Effector memory CD4-positive, alpha-beta T cell (primary cell): ENCODE results near the gene GLIS2.

Source experiments
- DNase-seq, 3 donors: peaks; one replicate each; pipeline ENCODE4 v3.0.0-alpha.2; 2020
- H3K27ac ChIP-seq: 2 replicates; pipeline ENCODE4 v1.7.0; 2013; ENCODE audit warnings: mild to moderate bottlenecking, low read length, moderate library complexity; ENCODE audit not compliant: insufficient read depth, poor library complexity, severe bottlenecking
- H3K27me3 ChIP-seq: replicated peaks from 2 replicates; pipeline ENCODE4 v1.7.0; 2013; ENCODE audit warnings: mild to moderate bottlenecking, low read length; ENCODE audit not compliant: insufficient read depth, control insufficient read depth, poor library complexity, severe bottlenecking
- H3K36me3 ChIP-seq: 2 replicates; pipeline ENCODE4 v1.7.0; 2013; ENCODE audit warnings: mild to moderate bottlenecking, low read length, moderate library complexity; ENCODE audit not compliant: control insufficient read depth, insufficient read depth
- H3K4me1 ChIP-seq: 2 replicates; pipeline ENCODE4 v1.7.0; 2013; ENCODE audit warnings: low read length, mild to moderate bottlenecking; ENCODE audit not compliant: control insufficient read depth, insufficient read depth, poor library complexity, severe bottlenecking
- H3K4me3 ChIP-seq: 2 replicates; pipeline ENCODE4 v1.7.0; 2013; ENCODE audit warnings: low read length, low read depth, mild to moderate bottlenecking; ENCODE audit not compliant: insufficient read depth, poor library complexity, severe bottlenecking
- H3K9me3 ChIP-seq: 2 replicates; pipeline ENCODE4 v1.7.0; 2013; ENCODE audit warnings: mild to moderate bottlenecking, low read length, moderate library complexity; ENCODE audit not compliant: control insufficient read depth

Gene GLIS2

DNA sequence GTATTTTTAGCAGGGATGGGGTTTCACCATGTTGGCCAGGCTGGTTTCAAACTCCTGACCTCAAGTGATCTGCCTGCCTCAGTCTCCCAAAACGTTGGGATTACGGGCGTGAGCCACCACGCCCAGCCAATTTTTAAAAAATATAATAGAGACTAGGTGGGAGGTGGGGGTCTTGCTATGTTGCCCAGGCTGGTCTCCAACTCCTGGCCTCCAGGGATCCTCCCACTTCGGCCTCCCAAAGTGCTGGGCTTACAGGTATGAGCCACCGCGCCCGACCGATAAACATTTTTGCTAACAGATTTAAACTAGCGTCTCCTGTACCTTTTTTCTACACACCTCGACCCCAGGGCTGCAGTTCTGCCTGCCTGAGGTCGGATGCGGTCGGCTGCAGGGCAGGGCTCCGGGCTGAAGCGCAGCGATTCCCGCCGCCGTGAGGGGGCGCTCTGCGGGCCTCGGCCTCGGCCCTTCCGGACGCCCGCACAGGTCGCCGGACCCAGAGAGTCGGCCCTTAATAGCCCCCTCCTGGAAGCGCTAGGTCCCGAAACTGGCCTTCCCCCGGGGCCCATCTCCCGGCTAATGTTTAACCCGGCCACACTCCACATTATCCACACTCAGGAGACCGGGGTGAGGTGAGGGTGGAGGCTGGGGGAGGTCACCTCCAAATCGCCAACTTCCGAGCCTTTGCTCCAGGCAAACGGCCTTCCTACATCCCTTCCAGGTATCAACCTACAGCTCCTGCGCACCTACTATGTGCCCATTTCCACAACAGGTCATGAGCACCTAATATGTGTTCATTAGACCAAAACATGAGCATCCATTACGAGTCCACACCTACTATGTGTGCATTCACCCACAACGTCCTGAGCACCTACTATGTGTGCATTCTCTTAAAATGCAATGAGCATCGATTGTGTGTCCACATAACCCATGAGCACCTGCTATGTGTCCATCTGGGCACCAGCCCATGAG, 2.0 kb upstream of the GLIS2 start:
- H3K4me3 ChIP-seq = no peak overlapping the region

DNA sequence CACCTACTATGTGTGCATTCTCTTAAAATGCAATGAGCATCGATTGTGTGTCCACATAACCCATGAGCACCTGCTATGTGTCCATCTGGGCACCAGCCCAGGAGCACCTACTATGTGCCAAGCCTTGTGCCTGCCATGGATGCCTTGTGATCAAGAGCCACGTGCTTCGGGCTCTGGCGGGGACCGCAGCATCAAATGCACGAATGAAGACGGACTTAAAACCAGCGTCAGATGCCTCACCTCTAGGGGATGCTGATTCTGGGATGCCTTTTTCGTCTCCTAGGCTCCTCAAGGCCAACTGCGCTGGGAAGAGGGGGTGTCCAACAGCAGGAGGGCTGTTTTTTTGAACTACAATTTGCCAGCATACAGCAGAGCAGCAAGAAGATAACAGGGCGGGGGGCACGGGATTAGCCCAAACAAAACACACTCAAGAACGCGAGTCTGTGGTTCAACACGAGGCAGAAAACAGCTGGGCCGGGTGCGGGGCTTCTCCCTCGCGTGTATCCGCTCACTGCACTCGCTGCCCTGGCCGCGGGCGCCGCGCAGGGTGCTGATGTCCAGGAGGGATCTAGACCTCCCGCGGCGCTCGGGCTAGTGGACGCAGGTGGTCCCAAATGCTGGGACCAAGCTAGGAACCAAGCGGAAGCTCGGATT, 1.2 kb upstream of the GLIS2 start:
- Histone ChIP-seq H3K27me3 (peaks cover 18% of the 10 kb centered on the region), H3K27ac (no peak overlapping the region), H3K9me3 (no peaks in the 10 kb centered on the region), H3K4me1 (peaks cover 26% of the 10 kb centered on the region), H3K36me3 (no peaks in the 10 kb centered on the region), H3K4me3 (peak overlapping the region; percentile 57)
- DNase-seq = no peak

More for the DNA sequence above, 2.0 kb upstream of the GLIS2 start:
- H3K27ac ChIP-seq = no peak overlapping the region
- no peaks in the 10 kb centered on the region for H3K9me3 ChIP-seq
- peaks cover 18% of the 10 kb centered on the region for H3K4me1 ChIP-seq
- H3K36me3 ChIP-seq = no peaks in the 10 kb centered on the region
- DNase-seq = no peak
- H3K27me3 ChIP-seq = peaks cover 18% of the 10 kb centered on the region

DNA sequence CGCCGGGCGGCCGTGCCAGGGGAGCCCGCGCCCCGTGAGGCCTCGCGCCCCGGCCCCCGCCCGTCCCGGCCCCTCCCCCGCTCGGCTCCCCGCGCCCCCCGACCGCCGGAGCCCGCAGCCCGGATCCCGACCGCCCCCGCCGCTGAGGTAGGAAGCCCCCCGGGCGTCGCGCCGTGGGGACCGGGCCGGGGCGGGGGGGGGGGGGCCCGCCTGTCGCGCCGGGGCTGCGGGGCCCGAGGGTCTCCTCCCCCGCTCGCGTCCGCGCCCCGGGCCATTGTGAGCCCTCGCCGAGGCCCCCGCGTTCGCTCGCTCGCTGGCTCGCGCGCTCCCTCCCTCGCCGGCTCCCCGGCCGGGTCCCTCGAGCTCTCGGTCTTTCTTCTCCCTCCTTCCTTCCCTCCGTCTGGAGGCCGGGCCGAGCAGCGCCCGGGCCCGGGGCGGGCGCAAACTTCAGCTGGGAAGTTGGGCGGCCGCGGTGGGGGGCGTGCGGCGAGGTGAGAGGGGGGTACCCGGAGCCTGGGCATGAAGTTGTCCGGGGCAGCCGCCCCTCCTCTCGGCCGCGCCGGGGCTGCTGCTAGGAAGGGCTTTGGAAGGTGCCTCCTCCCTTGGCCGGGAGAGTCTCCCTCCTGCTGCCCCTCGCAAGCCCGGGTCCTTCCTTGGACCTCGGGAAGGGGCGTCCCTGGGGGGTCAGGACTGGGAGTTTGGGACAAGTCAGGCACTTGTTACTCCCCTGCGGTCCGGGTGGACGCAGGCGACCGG, 419 bp downstream of the GLIS2 start:
- Histone ChIP-seq H3K36me3 (no peaks in the 10 kb centered on the region), H3K4me1 (peaks cover 29% of the 10 kb centered on the region), H3K9me3 (no peaks in the 10 kb centered on the region), H3K27ac (no peak overlapping the region), H3K27me3 (peaks cover 18% of the 10 kb centered on the region), H3K4me3 (no peak overlapping the region)
- no peak for DNase-seq

- peaks cover 18% of the 10 kb centered on the region for H3K27me3 ChIP-seq
- H3K4me1 ChIP-seq = peaks cover 29% of the 10 kb centered on the region
- DNase-seq = no peak
- no peak overlapping the region for H3K27ac ChIP-seq
- H3K36me3 ChIP-seq = no peaks in the 10 kb centered on the region
- no peak overlapping the region for H3K4me3 ChIP-seq
- no peaks in the 10 kb centered on the region for H3K9me3 ChIP-seq
These were observed 1.1 kb downstream of the GLIS2 start for GRCh38 chr16:4316864-4317531.

- peaks cover 29% of the 10 kb centered on the region for H3K4me1 ChIP-seq
- peaks cover 18% of the 10 kb centered on the region for H3K27me3 ChIP-seq
- no peaks in the 10 kb centered on the region for H3K36me3 ChIP-seq
- H3K4me3 ChIP-seq = no peak overlapping the region
- DNase-seq = no peak
- no peak overlapping the region for H3K27ac ChIP-seq
- no peaks in the 10 kb centered on the region for H3K9me3 ChIP-seq
These were observed 1.9 kb downstream of the GLIS2 start for GRCh38 chr16:4317532-4318450.

- no peaks in the 10 kb centered on the region for H3K36me3 ChIP-seq
- no peak overlapping the region for H3K4me3 ChIP-seq
- H3K9me3 ChIP-seq = no peaks in the 10 kb centered on the region
- peaks cover 29% of the 10 kb centered on the region for H3K4me1 ChIP-seq
- no peak for DNase-seq
- peaks cover 18% of the 10 kb centered on the region for H3K27me3 ChIP-seq
- no peak overlapping the region for H3K27ac ChIP-seq
These were observed 2.6 kb downstream of the GLIS2 start for GRCh38 chr16:4318451-4318910.

DNA sequence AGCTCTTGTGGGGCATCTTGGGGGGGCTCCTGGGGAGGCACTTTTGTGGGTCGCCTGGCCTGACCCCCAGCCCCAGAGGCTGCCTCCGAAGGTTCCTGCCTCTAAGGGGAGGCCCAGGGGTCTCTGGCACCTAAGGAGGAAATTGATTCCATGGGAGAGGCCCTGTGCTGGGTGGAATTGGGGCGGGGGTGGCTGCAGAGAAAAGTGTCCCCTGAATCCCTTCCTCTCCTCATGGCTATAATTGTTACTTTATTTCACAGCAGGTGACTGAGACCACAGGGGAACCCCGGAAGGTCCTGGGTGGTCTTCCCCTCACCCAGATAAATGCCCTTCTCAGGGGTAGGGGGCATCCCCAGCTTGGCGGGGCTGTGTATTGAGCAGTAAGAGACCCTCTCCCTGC, 3.1 kb downstream of the GLIS2 start:
- Histone ChIP-seq H3K9me3 (no peaks in the 10 kb centered on the region), H3K36me3 (no peaks in the 10 kb centered on the region), H3K4me3 (no peak overlapping the region), H3K4me1 (peaks cover 25% of the 10 kb centered on the region), H3K27ac (no peak overlapping the region), H3K27me3 (peaks cover 18% of the 10 kb centered on the region)
- no peak for DNase-seq

DNA sequence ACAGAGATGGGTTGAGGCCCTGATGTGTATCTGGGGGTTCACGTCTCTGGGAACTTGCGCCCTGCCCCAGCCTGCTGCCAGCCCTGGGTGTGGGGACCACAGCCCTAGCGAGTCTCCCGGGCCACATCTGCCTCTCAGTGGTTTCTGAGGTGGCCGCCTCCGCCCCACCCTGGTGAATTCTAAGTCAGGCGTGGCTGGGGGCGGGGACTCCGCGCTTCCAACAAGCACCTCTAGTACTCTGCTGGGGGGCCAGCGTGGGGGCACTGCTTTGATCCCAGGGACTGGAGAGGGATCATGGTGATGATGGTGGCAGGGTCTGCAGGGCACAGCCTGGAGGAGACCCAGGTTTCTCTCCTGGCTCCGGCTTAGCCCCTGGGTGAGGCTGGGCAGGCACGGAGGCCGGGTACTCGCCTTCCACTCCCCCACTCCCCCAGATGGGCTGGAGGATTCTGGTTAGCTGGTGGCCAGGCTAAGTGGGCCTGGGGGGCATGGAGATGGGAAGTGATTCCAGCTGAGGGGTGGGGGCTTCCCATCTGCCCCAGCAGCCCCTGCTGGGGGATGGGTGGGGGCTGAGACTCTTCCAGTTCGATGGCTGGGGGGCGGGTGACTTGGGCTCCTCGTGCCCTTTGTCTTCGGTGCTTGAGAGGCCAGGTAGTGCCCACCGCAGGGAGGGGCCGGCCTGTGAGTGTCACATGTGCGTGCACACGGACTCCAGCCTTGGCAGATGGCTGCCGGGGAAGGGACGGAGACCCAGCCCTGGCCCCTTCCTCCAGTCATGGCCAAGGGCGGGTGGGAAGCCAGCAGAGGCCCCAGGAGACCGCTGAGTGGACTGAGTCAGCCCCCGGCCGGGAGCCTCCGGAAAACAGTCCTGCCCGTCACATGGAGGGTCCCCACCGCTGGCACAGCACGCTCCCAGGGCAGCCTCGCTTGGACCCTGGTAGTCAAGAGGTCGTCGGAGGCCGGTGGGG, 3.9 kb downstream of the GLIS2 start:
- peaks cover 22% of the 10 kb centered on the region for H3K4me1 ChIP-seq
- no peaks in the 10 kb centered on the region for H3K9me3 ChIP-seq
- H3K27ac ChIP-seq = no peak overlapping the region
- DNase-seq = peak in 2 of 3 donors; percentile 35 to 37
- no peak overlapping the region for H3K4me3 ChIP-seq
- H3K36me3 ChIP-seq = no peaks in the 10 kb centered on the region
- H3K27me3 ChIP-seq = peaks cover 14% of the 10 kb centered on the region
